WTC11 (cell line): ENCODE results near the gene EDARADD. TPM values are rescaled to one million over a fixed set of nuclear protein-coding genes. Genes with fewer than 3 reads are reported as not detected.

Source experiments
- ATAC-seq: fragments of 200-7000 bp; cut with Tn5 transposase; 2 replicates; pipeline ENCODE4 v1.10.0; 2021; ENCODE audit warnings: mild to moderate bottlenecking, moderate library complexity
- CTCF ChIA-PET: fragments of 300-600 bp; sonication (Branson Sonifier 250); formaldehyde crosslinking; loops from one replicate; lab custom pipeline; 2021; ENCODE audit warnings: antibody characterized with exemption; lab: Charles Lee
- POLR2A ChIA-PET: fragments of 350-600 bp; sonication (Branson Sonifier 250); formaldehyde crosslinking; loops from one replicate; lab custom pipeline; 2021; ENCODE audit warnings: antibody characterized with exemption; lab: Charles Lee
- DNase-seq: peaks from one replicate; pipeline ENCODE4 v3.0.0; 2021; ENCODE audit warnings: low spot score
- H3K27ac Mint-ChIP-seq: 2 replicates; pipeline ENCODE4 v1.8.0; 2021; ENCODE audit warnings: mixed read lengths
- H3K27me3 Mint-ChIP-seq: 2 replicates; pipeline ENCODE4 v1.8.0; 2021; ENCODE audit warnings: low read depth, mild to moderate bottlenecking, moderate library complexity, mixed read lengths
- H3K36me3 Mint-ChIP-seq: 2 replicates; pipeline ENCODE4 v1.8.0; 2021; ENCODE audit warnings: mixed read lengths
- H3K4me1 Mint-ChIP-seq: 2 replicates; pipeline ENCODE4 v1.8.0; 2022; ENCODE audit warnings: mixed read lengths
- H3K4me3 Mint-ChIP-seq: 2 replicates; pipeline ENCODE4 v1.8.0; 2021; ENCODE audit warnings: mild to moderate bottlenecking, moderate library complexity, mixed read lengths
- H3K9me3 Mint-ChIP-seq: 2 replicates; pipeline ENCODE4 v1.8.0; 2021; ENCODE audit warnings: mixed read lengths
- ATF1 ChIP-seq: sonication (generic); formaldehyde crosslinking; IDR thresholded peaks from 2 replicates; pipeline ENCODE4 v1.8.1; 2023; ENCODE audit warnings: mild to moderate bottlenecking, moderate library complexity, missing genetic modification reagents
- CBFB ChIP-seq: sonication (generic); formaldehyde crosslinking; IDR thresholded peaks from 2 replicates; pipeline ENCODE4 v1.8.1; 2022; ENCODE audit warnings: mild to moderate bottlenecking, low read depth, missing genetic modification reagents
- CTCF ChIP-seq: fragments of 200-600 bp; IDR thresholded peaks from 2 replicates; pipeline ENCODE4 v1.8.0; 2022; ENCODE audit warnings: antibody characterized with exemption
- E2F4 ChIP-seq: sonication (generic); formaldehyde crosslinking; IDR thresholded peaks from 2 replicates; pipeline ENCODE4 v1.8.1; 2022; ENCODE audit warnings: low read depth, mild to moderate bottlenecking, moderate library complexity, missing genetic modification reagents, borderline replicate concordance
- ESRRA ChIP-seq: sonication (generic); formaldehyde crosslinking; IDR thresholded peaks from 2 replicates; pipeline ENCODE4 v1.8.1; 2022; ENCODE audit warnings: mild to moderate bottlenecking, missing genetic modification reagents, borderline replicate concordance
- FOXJ3 ChIP-seq: sonication (generic); formaldehyde crosslinking; IDR thresholded peaks from 2 replicates; pipeline ENCODE4 v1.9.0; 2021; ENCODE audit warnings: missing genetic modification reagents, mild to moderate bottlenecking, borderline replicate concordance
- FOXK1 ChIP-seq: sonication (generic); formaldehyde crosslinking; IDR thresholded peaks from 2 replicates; pipeline ENCODE4 v1.8.0; 2022; ENCODE audit warnings: mild to moderate bottlenecking, moderate library complexity, missing genetic modification reagents
- GRHL2 ChIP-seq: fragments of 250-450 bp; sonication (Bioruptor Pico); IDR thresholded peaks from 2 replicates; pipeline ENCODE4 v1.8.0; 2022; ENCODE audit warnings: mild to moderate bottlenecking, moderate library complexity; ENCODE audit not compliant: insufficient replicate concordance, severe bottlenecking
- GTF2I ChIP-seq: fragments of 250-450 bp; sonication (Bioruptor Pico); conservative IDR thresholded peaks from 2 replicates; pipeline ENCODE4 v1.4.0; 2021; ENCODE audit warnings: mild to moderate bottlenecking
- JAZF1 ChIP-seq: fragments of 250-450 bp; sonication (Bioruptor Pico); IDR thresholded peaks from 2 replicates; pipeline ENCODE4 v1.9.0; 2021; ENCODE audit warnings: moderate library complexity, mild to moderate bottlenecking, inconsistent platforms
- KAT7 ChIP-seq: sonication (generic); formaldehyde crosslinking; IDR thresholded peaks from 2 replicates; pipeline ENCODE4 v1.8.1; 2023; ENCODE audit warnings: missing genetic modification reagents, mild to moderate bottlenecking, borderline replicate concordance
- OVOL2 ChIP-seq: fragments of 250-450 bp; sonication (Bioruptor Pico); IDR thresholded peaks from 2 replicates; pipeline ENCODE4 v1.9.0; 2021; ENCODE audit warnings: mild to moderate bottlenecking, borderline replicate concordance
- PRDM15 ChIP-seq: sonication (generic); formaldehyde crosslinking; IDR thresholded peaks from 2 replicates; pipeline ENCODE4 v1.8.0; 2022; ENCODE audit warnings: missing genetic modification reagents
- PRRX2 ChIP-seq: fragments of 250-450 bp; sonication (Bioruptor Pico); IDR thresholded peaks from 2 replicates; pipeline ENCODE4 v1.8.0; 2021; ENCODE audit warnings: mild to moderate bottlenecking
- RELA ChIP-seq: sonication (generic); formaldehyde crosslinking; IDR thresholded peaks from 2 replicates; pipeline ENCODE4 v1.8.1; 2022; ENCODE audit warnings: missing genetic modification reagents, mild to moderate bottlenecking, borderline replicate concordance
- TCF7 ChIP-seq: sonication (generic); formaldehyde crosslinking; IDR thresholded peaks from 2 replicates; pipeline ENCODE4 v1.8.0; 2022; ENCODE audit warnings: mild to moderate bottlenecking, low read depth, missing genetic modification reagents, moderate library complexity
- TEAD1 ChIP-seq: sonication (generic); formaldehyde crosslinking; IDR thresholded peaks from 2 replicates; pipeline ENCODE4 v1.8.0; 2022; ENCODE audit warnings: mild to moderate bottlenecking, missing genetic modification reagents
- USF1 ChIP-seq: sonication (generic); formaldehyde crosslinking; IDR thresholded peaks from 2 replicates; pipeline ENCODE4 v1.8.0; 2022; ENCODE audit warnings: mild to moderate bottlenecking, missing genetic modification reagents
- ZBTB43 ChIP-seq: sonication (generic); formaldehyde crosslinking; IDR thresholded peaks from 2 replicates; pipeline ENCODE4 v1.8.1; 2023; ENCODE audit warnings: mild to moderate bottlenecking, missing genetic modification reagents
- ZNF281 ChIP-seq: sonication (generic); formaldehyde crosslinking; IDR thresholded peaks from 2 replicates; pipeline ENCODE4 v1.8.0; 2023; ENCODE audit warnings: mild to moderate bottlenecking, missing genetic modification reagents
- ZNF396 ChIP-seq: fragments of 250-450 bp; sonication (Bioruptor Pico); IDR thresholded peaks from 2 replicates; pipeline ENCODE4 v1.8.0; 2021; ENCODE audit warnings: mild to moderate bottlenecking, moderate library complexity, borderline replicate concordance
- total RNA-seq: library from RNA; stranded (reverse); gene quantifications from 3 replicates; pipeline ENCODE4 v1.2.3, GENCODE V29; 2021

EDARADD gene
- total RNA-seq, 1 experiment from 2014 or later: 5.0 TPM

GRCh38 chr1:236465231-236465958 is 71.3 kb downstream of the EDARADD start:
- Mint-ChIP-seq H3K4me1 (peaks cover 10% of the 10 kb centered on the region), H3K27me3 (no peaks in the 10 kb centered on the region), H3K36me3 (no peaks in the 10 kb centered on the region), H3K27ac (no peak overlapping the region; the same call in 1 of the 2 replicates), H3K9me3 (no peaks in the 10 kb centered on the region), H3K4me3 (no peak overlapping the region)
- POLR2A ChIA-PET: no interaction called here
- ATAC-seq: no peak
- CTCF ChIA-PET: interaction anchor here (1.3 to 3.1 kb wide), 2 partner anchors 14 kb away, joined by 8 to 10 read pairs; no protein-coding TSS in a partner anchor
- TF ChIP-seq CBFB (CRISPR knock-in tag) (no peak), FOXK1 (CRISPR knock-in tag) (no peak), KAT7 (no peak)
- TF ChIP-seq, all 79 proteins: peak for 0
- no peak for DNase-seq

GRCh38 chr1:236465959-236466303 is 71.8 kb downstream of the EDARADD start:
- Mint-ChIP-seq H3K36me3 (no peaks in the 10 kb centered on the region), H3K27me3 (no peaks in the 10 kb centered on the region), H3K9me3 (no peaks in the 10 kb centered on the region), H3K27ac (no peak overlapping the region), H3K4me1 (peaks cover 10% of the 10 kb centered on the region), H3K4me3 (no peak overlapping the region)
- DNase-seq (no peak), ATAC-seq (no peak)
- ChIA-PET POLR2A (no interaction called here), CTCF (interaction anchor here (3.1 kb wide), 1 partner anchor 14 kb away, joined by 10 read pairs; no protein-coding TSS in a partner anchor)
- TF ChIP-seq OVOL2 (CRISPR knock-in tag) (no peak), CTCF (no peak), ZBTB43 (CRISPR knock-in tag) (no peak), ZNF281 (CRISPR knock-in tag) (no peak), TEAD1 (CRISPR knock-in tag) (no peak), ZNF396 (CRISPR knock-in tag) (no peak), GRHL2 (no peak), ATF1 (CRISPR knock-in tag) (no peak), PRDM15 (CRISPR knock-in tag) (no peak), CBFB (CRISPR knock-in tag) (no peak), RELA (CRISPR knock-in tag) (no peak), FOXK1 (CRISPR knock-in tag) (no peak), JAZF1 (CRISPR knock-in tag) (no peak), ESRRA (CRISPR knock-in tag) (no peak), E2F4 (no peak), TCF7 (no peak), USF1 (CRISPR knock-in tag) (no peak), GTF2I (CRISPR knock-in tag) (no peak), PRRX2 (CRISPR knock-in tag) (no peak), FOXJ3 (CRISPR knock-in tag) (no peak)
